ENCODE data around the gene HEPN1.

HEPN1 gene

DNA sequence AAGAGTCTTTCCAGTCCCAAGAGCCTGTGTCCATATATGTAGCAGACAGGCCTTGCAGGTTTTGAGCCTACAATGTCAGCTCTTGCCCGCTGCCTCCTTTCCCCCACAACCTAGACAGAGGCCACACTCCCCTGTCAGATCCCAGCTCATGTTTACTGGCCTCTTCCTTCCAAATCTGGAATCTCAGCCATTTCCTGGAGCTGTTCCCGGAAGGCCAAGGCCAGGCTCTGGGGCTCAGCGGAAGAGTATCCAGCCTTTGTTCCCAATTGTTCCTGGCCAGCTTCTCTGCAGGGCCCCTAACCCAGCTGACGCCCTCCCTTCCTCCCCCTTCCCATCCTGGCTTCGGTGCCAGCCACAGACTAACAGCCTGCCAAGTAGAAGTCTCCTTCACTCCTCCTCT, 20.3 kb upstream of the HEPN1 start:
- H3K4me3 ChIP-seq (ENCODE audit: low read depth, low read length), result no peak overlapping the region

GRCh38 chr11:124899383-124900145, 19.5 kb upstream of the HEPN1 start:
- H3K4me3 ChIP-seq (ENCODE audit: low read depth, low read length), result no peak overlapping the region

DNA sequence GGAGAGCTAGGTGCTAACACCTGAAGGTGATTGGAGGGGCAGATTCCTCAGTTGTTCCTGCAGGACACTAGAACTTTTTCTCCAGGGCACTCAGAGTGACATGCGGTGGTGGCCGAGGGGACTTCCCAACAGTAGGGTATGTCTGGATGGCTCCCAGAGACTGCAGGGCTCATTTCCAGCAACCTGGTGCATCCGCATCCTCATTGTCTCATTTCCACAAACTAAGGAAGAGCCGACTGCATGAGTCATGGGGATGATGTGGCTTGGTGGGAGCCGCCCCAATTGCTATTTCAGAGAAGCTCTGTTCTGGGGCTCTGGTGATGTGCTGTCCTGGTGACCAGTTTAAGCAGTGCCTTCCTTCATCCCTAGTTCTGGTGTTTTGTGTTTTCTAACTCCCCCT, 18.6 kb upstream of the HEPN1 start:
- no peak overlapping the region for H3K4me3 ChIP-seq (ENCODE audit: low read depth, low read length)

- H3K4me3 ChIP-seq (ENCODE audit: low read depth, low read length), result no peak overlapping the region
Observed at GRCh38 chr11:124902616-124903015, 16.4 kb upstream of the HEPN1 start.

- no peak overlapping the region for H3K4me3 ChIP-seq (ENCODE audit: low read depth, low read length)
Observed at GRCh38 chr11:124915541-124916369, 3.3 kb upstream of the HEPN1 start.

DNA sequence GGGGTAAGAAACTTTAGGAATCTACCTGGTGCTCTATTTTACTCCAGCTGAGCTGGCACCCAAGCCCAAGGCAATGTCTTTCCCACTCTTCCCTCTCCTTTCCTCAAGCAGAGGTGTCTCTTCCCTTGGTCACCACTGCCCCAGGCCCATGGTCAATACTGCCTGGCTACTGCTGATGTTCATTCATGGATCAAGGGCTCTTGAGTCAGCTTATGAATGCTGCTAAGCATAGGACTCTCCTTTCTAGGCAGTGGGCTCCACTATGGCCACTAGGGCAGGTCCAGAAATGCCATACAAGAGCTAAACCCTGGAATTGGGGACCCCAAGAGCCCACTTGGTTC, 2.7 kb upstream of the HEPN1 start:
- no peak overlapping the region for H3K4me3 ChIP-seq (ENCODE audit: low read depth, low read length)

DNA sequence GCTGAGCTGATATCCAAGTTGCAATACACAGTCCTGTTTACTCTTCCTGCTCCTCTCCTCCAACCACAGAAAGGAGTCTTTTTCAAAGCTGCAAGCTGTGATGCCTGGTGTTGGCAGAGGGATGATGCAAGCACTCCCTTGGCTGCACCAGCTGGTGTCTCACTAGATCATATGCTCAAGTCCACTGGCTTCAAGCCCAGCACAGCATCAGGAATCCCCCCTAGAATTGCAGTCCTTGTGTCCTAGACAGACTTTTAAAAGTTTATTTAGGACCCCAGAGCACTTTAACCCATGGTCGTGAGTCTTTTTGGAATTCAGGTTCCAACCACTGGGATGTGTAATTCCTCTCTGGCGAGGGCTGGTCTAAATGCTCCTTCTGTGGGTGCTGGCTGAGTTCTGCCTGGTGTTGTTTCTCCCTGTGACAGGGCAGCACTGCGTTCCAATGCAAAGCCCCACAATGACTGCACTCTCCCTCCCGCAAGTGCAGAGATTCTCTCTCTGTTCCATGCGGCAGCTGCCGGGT, 1.9 kb upstream of the HEPN1 start:
- no peak overlapping the region for H3K4me3 ChIP-seq (ENCODE audit: low read depth, low read length)

- H3K4me3 ChIP-seq (ENCODE audit: low read depth, low read length), result no peak overlapping the region
Observed at GRCh38 chr11:124919898-124920297, 848 bp downstream of the HEPN1 start.

DNA sequence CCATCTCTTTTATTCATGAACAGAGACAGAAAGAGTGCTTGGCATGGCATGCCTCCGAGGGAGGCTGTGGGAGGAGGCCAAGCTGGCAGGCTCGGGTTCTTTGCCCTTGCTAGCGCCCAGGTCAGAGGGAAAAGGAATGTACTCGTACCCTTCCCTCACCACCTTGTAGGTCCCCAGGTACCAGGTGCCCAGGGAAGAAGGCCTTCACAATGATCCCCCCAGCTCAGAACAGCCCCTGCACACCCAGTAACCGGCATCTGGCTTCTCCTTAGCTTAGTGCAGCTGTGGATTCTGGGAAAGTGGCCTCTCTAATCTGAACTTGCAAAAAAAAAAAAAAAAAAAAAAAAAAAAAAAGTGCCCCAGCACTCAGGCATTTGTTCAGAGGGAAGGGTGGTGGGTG, 1.3 kb downstream of the HEPN1 start:
- H3K4me3 ChIP-seq (ENCODE audit: low read depth, low read length), result peak overlapping the region; percentile 25

- peak overlapping the region; percentile 25 for H3K4me3 ChIP-seq (ENCODE audit: low read depth, low read length)
Observed at GRCh38 chr11:124920870-124921609, 2.0 kb downstream of the HEPN1 start.

DNA sequence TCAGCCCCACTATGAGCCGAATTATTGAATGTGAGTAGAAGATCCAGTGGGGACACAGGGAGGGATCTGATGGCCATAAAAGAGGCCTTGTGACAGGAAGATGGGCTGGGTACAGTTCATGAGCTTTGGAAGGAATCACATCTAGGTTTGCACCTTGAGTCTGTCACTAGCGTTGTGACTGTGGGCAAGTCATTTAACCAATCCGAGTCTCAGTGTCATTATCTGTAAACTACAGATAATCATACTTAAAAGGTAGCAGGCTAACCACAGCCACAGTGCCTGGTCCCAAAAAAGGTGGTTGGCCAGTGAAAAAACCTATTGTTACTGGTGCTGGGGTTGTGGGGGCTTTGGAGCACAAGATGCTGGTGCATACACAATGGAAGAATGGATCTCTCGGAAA, 3.8 kb downstream of the HEPN1 start:
- H3K4me3 ChIP-seq (ENCODE audit: low read depth, low read length), result no peak overlapping the region

DNA sequence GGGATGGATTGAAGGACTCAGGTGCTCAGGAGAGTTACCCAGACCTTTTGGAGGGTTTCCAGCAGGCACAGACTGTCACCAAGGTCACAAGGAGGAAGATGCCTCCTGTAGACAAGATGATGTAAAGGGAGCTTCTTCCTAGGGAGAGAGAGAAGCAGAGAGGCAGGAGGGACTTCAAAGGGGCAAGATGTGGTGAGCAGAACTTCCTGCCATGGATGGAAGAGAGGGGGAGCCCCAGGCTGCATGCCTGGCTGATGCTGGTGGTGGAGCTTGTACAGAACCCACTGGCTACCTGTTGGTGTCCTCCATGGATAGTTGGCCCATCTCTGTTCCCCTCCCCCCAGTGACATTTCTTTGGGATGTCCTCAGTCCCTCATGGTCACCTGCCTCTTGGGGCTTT, 4.2 kb downstream of the HEPN1 start:
- H3K4me3 ChIP-seq (ENCODE audit: low read depth, low read length), result no peak overlapping the region

GRCh38 chr11:124928942-124929665, 10.1 kb downstream of the HEPN1 start:
- H3K4me3 ChIP-seq (ENCODE audit: low read depth, low read length), result no peak overlapping the region

DNA sequence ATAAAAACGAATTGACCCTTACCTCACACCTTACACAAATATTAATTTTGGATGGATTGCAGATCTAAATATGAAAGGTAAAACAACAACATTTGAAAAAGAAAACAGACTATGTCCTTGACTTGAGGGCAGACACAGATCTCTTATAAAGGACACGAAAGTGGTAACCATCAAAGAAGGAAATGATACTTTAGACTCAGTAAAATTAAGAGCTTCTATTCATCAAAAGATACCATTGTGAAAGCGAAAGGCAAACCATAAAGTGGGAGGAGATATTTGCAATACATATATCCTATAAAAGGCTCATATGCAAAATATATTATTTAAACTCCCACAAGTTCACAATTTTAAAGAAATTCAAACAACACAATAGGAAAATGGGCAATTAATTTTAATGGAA, 11.7 kb downstream of the HEPN1 start:
- no peak overlapping the region for H3K4me3 ChIP-seq (ENCODE audit: low read depth, low read length)

DNA sequence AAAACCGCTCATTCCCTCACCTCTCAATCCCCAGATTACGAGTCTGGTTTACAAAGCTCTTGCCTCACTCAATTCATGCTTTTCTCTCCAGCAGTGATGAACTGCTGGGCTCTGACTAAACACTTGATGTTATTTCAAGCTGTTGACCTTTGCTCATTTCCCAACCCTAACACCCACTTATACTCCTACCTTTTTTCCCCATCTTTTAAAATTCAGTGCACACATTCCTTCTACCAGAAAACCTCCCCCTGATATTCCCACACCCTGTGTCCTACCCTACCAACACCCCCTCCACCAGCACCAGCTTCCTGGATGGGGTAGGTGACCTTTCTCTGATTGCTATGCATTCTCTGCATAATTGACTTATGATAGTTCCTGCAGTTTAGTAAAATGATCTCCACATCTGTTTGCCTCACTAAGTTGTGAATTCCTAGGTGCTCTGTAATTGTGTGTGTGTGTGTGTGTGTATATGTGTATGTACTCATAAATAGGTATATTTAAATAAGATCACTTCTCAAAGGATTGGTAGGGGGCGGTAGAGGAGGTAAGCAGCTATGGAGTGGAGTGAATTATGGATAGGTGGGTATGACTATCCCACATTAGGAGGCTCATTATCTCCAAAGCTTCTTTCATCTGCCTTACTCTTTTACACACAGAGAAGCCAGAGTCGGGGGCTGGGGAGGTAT, 16.0 kb downstream of the HEPN1 start:
- no peak overlapping the region for H3K4me3 ChIP-seq (ENCODE audit: low read depth, low read length)

DNA sequence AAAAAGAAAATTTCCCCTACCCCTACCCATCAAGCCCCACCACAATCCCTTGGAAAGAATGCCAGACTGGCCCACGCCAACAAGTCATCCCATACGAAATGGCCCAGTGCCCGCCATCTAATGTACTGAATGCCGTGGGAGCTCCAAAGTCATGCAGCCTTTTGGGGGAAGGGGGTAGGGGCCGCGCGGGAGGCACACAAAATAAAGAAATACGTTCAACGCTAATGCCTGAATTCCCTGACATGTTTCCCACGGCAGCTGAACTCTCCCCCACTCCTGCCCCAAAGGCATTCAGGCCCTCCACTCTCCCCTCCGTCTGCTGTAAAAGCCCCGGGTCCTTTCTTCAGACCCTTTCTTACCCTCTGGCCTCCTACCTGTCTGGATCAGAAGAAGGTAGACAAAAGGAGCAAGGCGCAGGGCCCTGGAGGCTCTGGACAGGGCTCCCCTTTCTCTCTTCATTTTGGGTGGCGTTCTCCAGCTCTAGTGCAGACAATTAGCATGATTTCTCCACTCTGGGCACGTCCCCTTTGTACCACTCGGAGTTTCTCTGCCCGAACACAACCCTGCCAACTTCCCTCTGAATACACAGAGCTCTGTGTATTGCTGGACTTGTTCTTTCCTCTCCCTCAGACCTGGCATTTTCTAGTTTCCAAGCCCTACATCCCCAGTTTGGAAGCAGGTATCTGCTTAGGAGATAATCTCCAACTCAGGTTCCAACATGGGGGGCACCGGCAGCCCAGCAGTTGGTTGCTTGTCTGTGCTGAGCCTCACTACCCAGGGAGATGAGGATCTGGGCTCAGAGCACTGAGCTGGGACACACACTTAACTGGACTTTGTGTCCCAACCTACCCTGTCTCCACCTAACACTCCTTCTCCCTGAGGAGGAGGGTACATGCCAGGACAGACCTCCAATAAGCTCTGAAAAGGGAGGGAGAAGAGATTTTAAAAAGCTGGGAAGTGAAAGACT, 16.8 kb downstream of the HEPN1 start, which contains the start of gene HEPACAM:
TSS of gene HEPACAM (minus strand) at position 500 of the 967 bp plus-strand sequence. CDS start at position 459, 41 bp downstream.
- no peak within 1 kb of the TSS for H3K4me3 ChIP-seq (ENCODE audit: low read depth, low read length)

- no peak overlapping the region for H3K4me3 ChIP-seq (ENCODE audit: low read depth, low read length)
Observed at GRCh38 chr11:124937336-124937935, 18.4 kb downstream of the HEPN1 start.

DNA sequence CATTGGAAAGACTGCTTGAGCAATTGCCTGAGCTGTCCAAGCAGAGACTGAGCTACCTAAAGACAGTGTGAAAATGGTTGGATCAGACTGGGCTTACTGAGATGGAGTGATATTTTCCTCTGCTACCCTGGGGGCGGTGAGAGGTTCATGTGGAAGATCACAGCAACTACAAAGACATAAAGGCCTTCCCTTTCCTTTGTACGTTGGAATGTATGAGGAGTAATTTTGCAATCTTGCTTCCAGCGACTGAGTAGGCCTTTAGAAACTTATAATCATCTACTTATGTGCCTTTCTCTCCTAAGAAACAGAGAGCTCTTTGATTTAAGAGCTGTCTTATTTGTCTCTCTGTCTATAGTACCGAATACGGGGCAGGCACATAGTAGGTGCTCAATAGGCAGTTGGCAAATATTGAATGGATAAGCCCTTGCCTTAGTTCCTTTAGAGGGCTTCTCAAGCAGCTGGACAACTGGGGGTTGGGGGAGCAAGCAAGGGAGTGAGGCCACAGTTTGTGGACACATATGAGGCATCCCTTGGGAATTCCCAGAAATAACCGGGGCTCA, 19.2 kb downstream of the HEPN1 start:
- no peak overlapping the region for H3K4me3 ChIP-seq (ENCODE audit: low read depth, low read length)

All from iPS-11a (cell line).